Left ventricle myocardium inferior (tissue), 1 donor: Measurements from ENCODE around the gene NMUR1. TPM values are rescaled to one million over a fixed set of nuclear protein-coding genes. Genes with fewer than 3 reads are reported as not detected.
"Not testable (repeated sequence)": the region's sequence is repeated elsewhere in the genome, so short reads cannot be mapped to it uniquely, and the experiment has no call there.

Source experiments
- DNase-seq: peaks from one replicate; pipeline ENCODE4 v3.0.0-alpha.2; 2020
- H3K27ac ChIP-seq: fragments of 200-600 bp; replicated peaks from 2 replicates; pipeline ENCODE4 v1.8.0; 2021
- H3K27me3 ChIP-seq: fragments of 200-600 bp; 2 replicates; pipeline ENCODE4 v1.8.0; 2021; ENCODE audit warnings: low read depth
- H3K36me3 ChIP-seq: fragments of 200-600 bp; 2 replicates; pipeline ENCODE4 v1.8.0; 2021
- H3K4me1 ChIP-seq: fragments of 200-600 bp; 2 replicates; pipeline ENCODE4 v1.8.0; 2021
- H3K4me3 ChIP-seq: fragments of 200-600 bp; 2 replicates; pipeline ENCODE4 v1.8.0; 2021; ENCODE audit warnings: mild to moderate bottlenecking, moderate library complexity
- H3K9me3 ChIP-seq: fragments of 200-600 bp; replicated peaks from 2 replicates; pipeline ENCODE4 v1.8.0; 2021
- CTCF ChIP-seq: fragments of 200-600 bp; IDR thresholded peaks from 2 replicates; pipeline ENCODE4 v1.8.0; 2021; ENCODE audit warnings: antibody characterized with exemption, mild to moderate bottlenecking, borderline replicate concordance
- intact Hi-C: fragments of 100-400 bp; cut with micrococcal nuclease; formaldehyde crosslinking; loops from one replicate; pipeline ENCODE4 v1.11.0; 2022
- long read RNA-seq: library from polyadenylated mRNA; unstranded; transcript quantifications from one replicate; pipeline ENCODE4 v2.0.0, GENCODE V29; 2021
- total RNA-seq: library from RNA; stranded (reverse); fragmentation: NEBNext Ultra II Directional; extraction: Animal tissue kit (Norgen Biotek cat#: 25700); gene quantifications from one replicate; pipeline ENCODE4 v1.2.1, GENCODE V29; 2021
- donor health status: DM: no; HTN: yes; CAD: no; lungs with severe emphysema.

The NMUR1 gene
- total RNA-seq: 0.41 TPM
- long read RNA-seq: 0 reads

- intact Hi-C loops: no loop called here
- TF ChIP-seq CTCF: peak; percentile 89
- peaks cover 9% of the 10 kb centered on the region for H3K27me3 ChIP-seq
- DNase-seq: peak; percentile 74
- peaks cover 10% of the 10 kb centered on the region for H3K4me1 ChIP-seq
- H3K36me3 ChIP-seq: no peaks in the 10 kb centered on the region
- H3K27ac ChIP-seq: no peak within 1 kb of the TSS
- peak within 1 kb of the TSS; percentile 64 for H3K4me3 ChIP-seq
- no peaks in the 10 kb centered on the region for H3K9me3 ChIP-seq
These were observed at the start of gene NMUR1 for GRCh38 chr2:231530099-231531011. Gene NMUR1 (minus strand): TSS chr2:231530445. CDS start chr2:231530361, 84 bp downstream.

- Histone ChIP-seq H3K9me3 (no peaks in the 10 kb centered on the region), H3K36me3 (no peaks in the 10 kb centered on the region), H3K4me3 (no peak overlapping the region), H3K27me3 (no peaks in the 10 kb centered on the region), H3K4me1 (no peaks in the 10 kb centered on the region), H3K27ac (no peak overlapping the region)
- TF ChIP-seq CTCF: no peak
- intact Hi-C loops: no loop called here
- no peak for DNase-seq
These were observed 49.3 kb upstream of the NMUR1 start for GRCh38 chr2:231579560-231579959.

- H3K4me1 ChIP-seq, H3K27ac ChIP-seq, H3K36me3 ChIP-seq, H3K9me3 ChIP-seq, DNase-seq, intact Hi-C loops, H3K27me3 ChIP-seq, H3K4me3 ChIP-seq: not testable (repeated sequence)
These were observed 48.4 kb upstream of the NMUR1 start for GRCh38 chr2:231578655-231579054.

GRCh38 chr2:231576465-231576864 is 46.2 kb upstream of the NMUR1 start:
- no peaks in the 10 kb centered on the region for H3K27me3 ChIP-seq
- DNase-seq: no peak
- no peak overlapping the region for H3K4me3 ChIP-seq
- intact Hi-C loops: no loop called here
- H3K36me3 ChIP-seq: no peaks in the 10 kb centered on the region
- H3K9me3 ChIP-seq: no peaks in the 10 kb centered on the region
- no peak for TF ChIP-seq CTCF
- H3K4me1 ChIP-seq: no peaks in the 10 kb centered on the region
- H3K27ac ChIP-seq: no peak overlapping the region

- H3K36me3 ChIP-seq: no peaks in the 10 kb centered on the region
- no peak overlapping the region for H3K4me3 ChIP-seq
- H3K27me3 ChIP-seq: no peaks in the 10 kb centered on the region
- DNase-seq: no peak
- no peak overlapping the region for H3K27ac ChIP-seq
- H3K4me1 ChIP-seq: no peaks in the 10 kb centered on the region
- no peaks in the 10 kb centered on the region for H3K9me3 ChIP-seq
- intact Hi-C loops: no loop called here
- TF ChIP-seq CTCF: no peak
These were observed 45.5 kb upstream of the NMUR1 start for GRCh38 chr2:231575612-231576256.
